ENCODE data around the gene VSTM2L. TPM values are rescaled to one million over a fixed set of nuclear protein-coding genes. Genes with fewer than 3 reads are reported as not detected.

The VSTM2L gene
- total and polyA plus RNA-seq, 2 of the 13 experiments (the other 11 are each of a cell fraction or from before 2014, with no cell fraction given), result not detected

DNA sequence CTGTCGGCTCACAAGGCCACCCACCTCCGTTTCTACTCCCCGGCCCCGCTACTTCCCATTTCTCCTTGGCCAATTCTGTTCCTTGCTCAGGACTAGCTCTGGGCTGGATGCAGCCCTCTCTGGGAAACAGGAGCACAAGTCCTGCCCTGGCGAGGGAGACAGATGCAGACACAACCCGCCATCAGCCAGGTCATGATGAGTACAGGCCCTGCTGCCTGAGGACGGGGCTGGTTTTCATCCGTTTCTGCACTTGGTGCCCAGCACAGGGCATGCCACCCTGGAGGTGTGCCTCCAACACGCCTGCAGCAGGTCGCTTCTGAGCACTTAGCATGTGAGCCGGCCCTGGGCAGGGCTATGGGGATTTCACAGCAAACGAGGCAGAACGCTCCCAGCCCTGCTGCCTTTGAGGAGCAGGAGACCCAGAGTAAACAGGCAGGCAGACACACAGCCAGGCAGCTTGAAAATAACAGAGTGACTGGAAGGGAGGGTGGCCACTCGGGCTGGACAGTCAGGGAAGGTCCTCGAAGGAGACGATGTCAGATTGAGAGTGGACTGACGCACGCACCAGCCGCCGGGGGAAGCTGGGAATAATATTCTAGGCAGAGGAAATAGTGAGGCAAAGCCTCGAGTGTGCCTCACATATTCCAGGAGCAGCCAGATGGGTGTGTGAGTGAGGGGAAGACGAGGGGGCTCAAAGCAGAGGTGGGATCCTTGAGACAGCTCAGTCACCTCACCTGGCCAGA is 21.2 kb upstream of the VSTM2L start:
- in situ Hi-C loops (cut with HindIII; ENCODE audit: extremely low pct_ligation_motif_present, low pct_unique_long_range_greater_than_20kb), result no loop called here
- 7% methylated on average over 21 of the region's 22 CpGs for WGBS (ENCODE audit: low lambda C conversion rate)
- intact Hi-C loops (cut with micrococcal nuclease; ENCODE audit: unreplicated experiment), result no loop called here
- ChIA-PET CTCF (ENCODE audit: low intra/inter-chr PET ratio, low total read pairs) (no interaction called here), POLR2A (no interaction called here)
- peak; percentile 51 for ATAC-seq
- no peak overlapping the region for H2AFZ ChIP-seq (ENCODE audit: low read length)
- no peak for FAIRE-seq
- DNase-seq (ENCODE audit: low spot score), result no peak
- H3K9me3 ChIP-seq (ENCODE audit: low read length), result no peaks in the 10 kb centered on the region
- H3K27ac ChIP-seq (ENCODE audit: extremely low read length, insufficient read depth, low read length), result no peak overlapping the region
- H3K4me1 ChIP-seq (ENCODE audit: insufficient read depth, low read length), result peaks cover 82% of the 10 kb centered on the region
- peak overlapping the region; percentile 72 for H3K4me2 ChIP-seq (ENCODE audit: low read depth, low read length)
- no peaks in the 10 kb centered on the region for H3K79me2 ChIP-seq (ENCODE audit: insufficient read depth, low read length)
- no TSS peak for BruUV-seq (replicated peaks)
- H3K9ac ChIP-seq (ENCODE audit: insufficient read depth, low read depth, low read length), result 0 out of 2 replicates have a peak overlapping the region, but pooled peaks have one; percentile 9
- peaks cover 12 to 25% of the 10 kb centered on the region in 2 experiments; a peak in 4 of 5 replicates for H3K27me3 ChIP-seq (ENCODE audit: control insufficient read depth in 1 of 2, insufficient read depth in 2 of 2, low read length in 2 of 2)
- peak overlapping the region in 2 of 3 experiments; percentile 23 to 59; a peak in 5 of 6 replicates for H3K4me3 ChIP-seq (replicated peaks in 1 of 3; ENCODE audit: insufficient read depth in 1 of 3, low read depth in 2 of 3, low read length in 3 of 3)
- H4K20me1 ChIP-seq (ENCODE audit: insufficient read depth, low read length), result no peaks in the 10 kb centered on the region
- H3K36me3 ChIP-seq (replicated peaks in 1 of 2; ENCODE audit: control insufficient read depth in 1 of 2, insufficient read depth in 2 of 2, low read length in 2 of 2), result no peaks in the 10 kb centered on the region
- TF ChIP-seq ZNF430 (CRISPR knock-in tag; IDR thresholded peaks at IDR 0.05) (no peak), HBP1 (CRISPR knock-in tag; IDR thresholded peaks at IDR 0.05; ENCODE audit: low read depth) (no peak), ZNF256 (CRISPR knock-in tag; conservative IDR thresholded peaks at IDR 0.05) (no peak), GFI1 (CRISPR knock-in tag; IDR thresholded peaks at IDR 0.05; ENCODE audit: borderline replicate concordance) (no peak), JUNB (CRISPR knock-in tag; IDR thresholded peaks at IDR 0.05; ENCODE audit: borderline replicate concordance) (no peak), AHDC1 (CRISPR knock-in tag; IDR thresholded peaks at IDR 0.05; ENCODE audit: borderline replicate concordance) (no peak), ZFY (CRISPR knock-in tag; IDR thresholded peaks at IDR 0.05) (no peak), ZNF883 (CRISPR knock-in tag; IDR thresholded peaks at IDR 0.05; ENCODE audit: not compliant biosample characterization) (peak; percentile 57), MATR3 (CRISPR knock-in tag; IDR thresholded peaks at IDR 0.05) (no peak), ZNF232 (CRISPR knock-in tag; IDR thresholded peaks at IDR 0.05; ENCODE audit: borderline replicate concordance) (no peak), TEAD2 (CRISPR knock-in tag; IDR thresholded peaks at IDR 0.05) (no peak), PAF1 (CRISPR knock-in tag; IDR thresholded peaks at IDR 0.05) (no peak), RBAK (CRISPR knock-in tag; IDR thresholded peaks at IDR 0.05) (no peak), ATF1 (CRISPR knock-in tag; IDR thresholded peaks at IDR 0.05) (no peak)
- TF ChIP-seq, protein P1, sequence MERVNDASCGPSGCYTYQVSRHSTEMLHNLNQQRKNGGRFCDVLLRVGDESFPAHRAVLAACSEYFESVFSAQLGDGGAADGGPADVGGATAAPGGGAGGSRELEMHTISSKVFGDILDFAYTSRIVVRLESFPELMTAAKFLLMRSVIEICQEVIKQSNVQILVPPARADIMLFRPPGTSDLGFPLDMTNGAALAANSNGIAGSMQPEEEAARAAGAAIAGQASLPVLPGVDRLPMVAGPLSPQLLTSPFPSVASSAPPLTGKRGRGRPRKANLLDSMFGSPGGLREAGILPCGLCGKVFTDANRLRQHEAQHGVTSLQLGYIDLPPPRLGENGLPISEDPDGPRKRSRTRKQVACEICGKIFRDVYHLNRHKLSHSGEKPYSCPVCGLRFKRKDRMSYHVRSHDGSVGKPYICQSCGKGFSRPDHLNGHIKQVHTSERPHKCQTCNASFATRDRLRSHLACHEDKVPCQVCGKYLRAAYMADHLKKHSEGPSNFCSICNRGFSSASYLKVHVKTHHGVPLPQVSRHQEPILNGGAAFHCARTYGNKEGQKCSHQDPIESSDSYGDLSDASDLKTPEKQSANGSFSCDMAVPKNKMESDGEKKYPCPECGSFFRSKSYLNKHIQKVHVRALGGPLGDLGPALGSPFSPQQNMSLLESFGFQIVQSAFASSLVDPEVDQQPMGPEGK (CRISPR knock-in tag; IDR thresholded peaks at IDR 0.05), result no peak

Measured in HepG2 (cell line).